Stimulated activated CD4-positive, alpha-beta T cell treated with anti-CD3 and anti-CD28 coated beads, Interleukin-1b, Interleukin-23, amount 100 ng/mL, for 24 hours (primary cell): ENCODE measurements around the gene MFNG.

Experiments used
- DNase-seq, 4 experiments: peaks; one replicate each; pipeline ENCODE4 v3.0.0-alpha.2; 2020; ENCODE audit warnings: low read depth in 4 of 4, low spot score in 1 of 4

The MFNG gene

DNA sequence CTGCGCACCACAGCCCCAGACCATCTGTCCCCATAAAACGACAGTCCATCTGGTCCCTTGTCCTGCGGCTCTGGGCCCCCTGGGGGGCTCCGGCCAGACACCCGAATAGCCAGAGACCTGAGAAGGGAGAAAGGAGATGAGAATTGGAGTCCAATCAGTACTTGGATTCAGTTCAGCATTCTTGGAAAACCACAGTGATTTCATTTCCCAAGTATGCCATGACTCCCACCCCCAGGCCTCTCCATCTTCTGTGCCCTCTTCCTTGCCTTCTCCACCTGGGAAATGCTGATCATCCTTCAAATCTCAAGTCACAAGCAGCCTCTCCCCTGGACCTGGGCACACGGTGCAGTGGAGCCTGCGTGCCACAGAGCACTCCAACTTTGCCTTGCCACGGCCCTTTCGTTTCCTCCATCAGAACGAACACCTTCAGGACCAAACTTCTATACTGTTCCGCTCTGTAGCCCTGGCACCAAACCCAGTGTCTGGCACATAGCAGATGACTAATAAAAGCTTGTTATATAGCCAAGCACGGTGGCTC, 10.9 kb upstream of the MFNG start:
- no peak for DNase-seq

DNA sequence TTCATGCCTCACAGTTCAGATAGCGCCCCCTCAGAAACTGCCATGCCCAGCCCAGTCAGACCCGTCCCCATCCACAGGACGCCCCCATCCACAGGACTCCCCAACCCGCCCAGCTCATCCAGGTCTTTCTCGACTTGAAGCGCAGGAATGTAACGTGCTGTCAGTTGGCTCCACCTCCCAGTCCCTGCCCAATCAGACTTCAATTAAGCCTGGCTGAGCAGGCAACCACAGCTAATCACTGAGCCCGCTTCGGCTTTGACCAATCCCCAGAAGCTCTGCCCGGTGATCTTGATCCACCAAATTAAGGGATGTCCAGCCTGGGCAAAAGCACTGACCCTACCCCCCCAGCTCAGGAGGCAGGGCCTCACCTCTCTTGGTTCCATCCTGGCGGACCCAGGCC, 10.5 kb upstream of the MFNG start:
- DNase-seq: no peak

DNA sequence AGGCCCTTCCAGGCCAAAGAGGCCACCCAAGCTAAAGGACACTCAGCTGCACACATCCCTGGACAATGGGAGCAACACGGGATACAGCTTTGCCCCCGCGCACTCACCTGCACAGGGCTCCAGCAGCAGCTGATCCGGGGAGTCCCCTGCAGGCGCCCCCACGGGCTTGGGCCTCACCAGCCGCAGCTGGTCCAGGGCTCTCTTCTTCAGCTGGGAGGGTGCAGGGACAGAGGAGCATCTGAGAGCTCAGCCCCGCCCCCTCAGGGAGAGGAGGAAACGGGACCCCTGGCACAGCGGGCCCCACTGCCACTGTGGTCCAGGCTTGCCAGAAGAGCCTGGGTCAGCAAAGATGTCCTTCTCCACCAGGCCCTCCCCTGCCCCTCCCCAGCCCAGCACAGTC, 7.8 kb upstream of the MFNG start:
- no peak for DNase-seq

DNA sequence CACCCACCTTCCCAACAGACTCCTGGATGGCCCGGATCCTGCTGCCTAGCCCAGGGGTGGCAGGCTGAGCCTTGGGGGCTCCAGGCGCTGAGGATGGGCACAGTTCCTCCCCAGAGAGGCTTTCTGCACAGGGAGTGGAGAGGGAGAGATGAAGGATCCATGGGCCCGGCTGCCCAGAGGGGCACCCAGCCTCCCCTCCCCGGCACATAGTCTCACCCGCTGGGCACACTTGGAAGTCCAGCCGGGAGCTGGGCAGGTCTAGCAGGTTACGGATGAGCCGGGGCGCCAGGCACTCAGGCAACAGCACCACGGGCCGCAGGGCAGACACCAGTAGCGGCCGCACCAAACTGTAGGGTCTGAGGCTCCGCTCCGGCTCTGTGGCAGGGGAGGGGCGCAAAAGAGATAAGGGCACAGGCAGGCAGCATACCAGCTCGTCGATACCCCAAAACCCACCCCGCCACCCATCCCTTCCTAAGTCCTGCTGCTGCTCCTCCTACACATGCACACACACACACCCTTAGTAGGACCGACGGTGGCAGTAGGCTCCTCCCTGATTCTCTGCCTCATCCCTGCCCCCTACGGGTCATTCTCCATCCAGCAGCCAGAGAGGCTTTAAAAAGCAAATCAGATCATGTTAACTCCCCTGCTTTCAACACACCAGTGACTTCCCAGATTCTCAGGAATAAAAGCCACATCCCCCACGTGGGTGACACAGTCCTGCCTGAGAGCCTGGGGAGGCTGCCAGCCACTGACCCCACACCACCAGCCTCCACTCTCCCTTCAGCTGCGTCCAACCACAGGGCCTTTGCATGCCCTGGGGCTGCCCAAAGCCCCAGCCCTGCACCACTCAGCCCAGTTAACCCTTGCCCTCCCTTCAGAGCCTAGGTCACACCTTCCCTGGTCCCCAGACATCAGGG, 6.5 kb upstream of the MFNG start:
- DNase-seq: peak in 2 of 4 experiments; percentile 23 to 46

DNA sequence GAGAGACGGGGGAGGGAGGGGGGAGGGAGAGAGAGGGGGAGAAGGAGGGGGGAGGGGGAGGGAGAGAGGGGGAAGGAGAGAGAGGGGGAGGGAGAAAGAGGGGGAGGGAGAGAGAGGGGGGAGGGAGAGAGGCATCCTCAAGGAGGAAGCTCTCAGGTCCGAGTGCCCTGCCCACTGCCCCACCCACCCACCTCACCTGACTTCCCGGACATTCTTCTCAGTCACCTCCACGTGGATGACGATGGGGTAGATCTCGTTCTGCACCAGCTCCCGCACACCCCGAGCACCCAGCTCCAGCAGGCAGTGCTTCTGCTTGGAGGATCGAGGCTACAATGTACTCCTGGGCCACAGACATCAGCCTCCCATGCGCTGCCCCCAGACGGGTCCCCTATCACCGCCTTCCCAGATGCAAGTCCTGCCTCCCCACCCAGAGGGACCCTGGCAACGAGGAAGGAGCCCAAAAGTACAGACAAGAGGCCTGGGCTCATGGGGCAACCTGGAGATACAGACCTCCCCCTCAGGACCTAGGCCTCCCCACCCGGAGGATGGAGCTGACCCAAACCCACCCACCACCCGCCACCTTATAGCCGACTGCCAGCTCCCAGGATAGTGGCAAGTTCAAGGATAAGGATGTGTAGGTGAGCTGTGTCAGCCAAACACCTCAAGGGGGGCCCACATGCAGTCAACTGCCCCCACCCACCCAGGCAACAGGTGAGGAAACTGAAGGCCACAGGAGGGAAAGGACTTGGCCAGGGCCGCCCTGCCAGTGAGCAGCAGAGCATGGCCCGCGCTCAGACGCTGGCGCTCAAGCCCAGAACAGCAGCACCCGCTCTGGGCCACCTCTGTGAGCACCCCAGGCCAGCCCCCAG, 5.6 kb upstream of the MFNG start:
- DNase-seq: no peak

DNA sequence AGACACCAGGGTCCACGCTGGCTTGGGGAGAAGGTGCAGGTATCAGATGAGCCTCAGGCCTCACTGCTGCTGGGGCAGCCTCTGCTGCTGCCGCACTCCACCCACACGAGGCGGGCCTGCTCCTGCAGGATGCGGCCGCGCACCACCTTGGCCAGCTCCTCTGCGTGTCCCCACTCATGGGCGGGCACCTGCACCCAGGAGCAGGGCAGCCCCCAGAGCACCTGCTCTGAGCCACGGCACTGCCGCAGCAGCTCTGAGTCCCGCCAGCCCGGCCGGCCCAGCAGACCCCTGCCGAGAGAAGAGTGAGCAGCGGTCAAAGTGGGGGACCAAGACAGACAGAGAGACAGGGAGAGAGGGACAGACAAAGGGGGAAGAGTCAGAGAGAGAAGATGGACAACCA, 4.9 kb upstream of the MFNG start:
- no peak for DNase-seq

DNA sequence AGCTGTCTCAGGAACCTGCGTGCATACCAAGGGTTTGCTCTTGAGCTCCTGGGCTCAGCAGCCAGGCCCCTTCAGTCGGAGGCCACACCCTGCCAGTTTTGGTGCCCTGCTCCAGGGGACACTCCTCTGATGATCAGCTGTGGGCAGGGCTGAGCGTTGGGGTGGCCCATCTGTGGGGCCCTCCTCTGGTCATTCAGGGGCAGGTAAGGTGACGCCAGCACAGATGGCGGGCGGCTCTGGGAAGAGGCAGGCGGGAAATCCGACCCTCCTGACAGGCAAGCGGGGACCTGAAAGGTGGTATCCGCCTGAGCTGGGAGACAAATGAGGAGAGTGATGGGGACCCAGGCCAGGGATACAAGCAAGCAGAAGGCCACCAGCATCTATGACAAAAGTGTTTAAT, 3.8 kb upstream of the MFNG start:
- no peak for DNase-seq

DNA sequence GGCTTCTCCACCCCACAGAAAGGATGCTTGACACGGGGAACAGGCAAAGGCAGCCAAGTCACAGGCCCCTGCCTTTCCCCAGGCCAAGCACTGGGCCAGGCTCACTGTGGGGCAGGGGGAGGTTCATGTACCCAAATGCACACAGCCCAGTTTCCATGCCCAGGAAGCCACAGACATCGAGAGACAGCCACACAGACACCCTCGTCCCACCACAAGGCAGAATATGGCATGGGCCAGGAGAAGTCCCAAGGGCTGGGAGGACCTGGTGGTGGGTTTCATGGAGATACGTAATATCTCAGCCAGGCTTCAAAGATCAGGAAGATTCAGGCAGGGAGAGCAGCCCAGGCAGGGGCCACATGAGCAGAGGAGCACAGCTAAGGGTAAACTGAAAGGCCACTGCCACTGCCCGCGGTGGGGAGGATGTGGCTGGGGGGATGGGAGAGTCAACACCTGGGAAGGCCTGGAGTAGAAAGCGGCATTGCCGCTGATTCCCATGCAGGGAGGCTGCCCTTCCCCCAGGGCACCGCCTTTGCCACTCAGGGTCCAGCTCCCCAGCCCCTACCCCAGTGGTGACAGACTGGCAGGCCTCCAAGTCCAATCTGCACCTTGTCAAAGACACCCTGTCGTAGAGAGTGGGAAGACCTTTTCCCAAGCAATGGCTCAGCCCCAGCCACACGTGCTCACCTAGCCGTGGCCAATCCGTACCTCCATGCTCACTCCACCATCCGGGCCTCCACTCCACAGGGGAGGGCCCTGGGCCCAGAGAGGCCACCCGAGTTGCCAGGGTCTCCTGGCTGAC, 2.4 kb upstream of the MFNG start:
- no peak for DNase-seq

DNA sequence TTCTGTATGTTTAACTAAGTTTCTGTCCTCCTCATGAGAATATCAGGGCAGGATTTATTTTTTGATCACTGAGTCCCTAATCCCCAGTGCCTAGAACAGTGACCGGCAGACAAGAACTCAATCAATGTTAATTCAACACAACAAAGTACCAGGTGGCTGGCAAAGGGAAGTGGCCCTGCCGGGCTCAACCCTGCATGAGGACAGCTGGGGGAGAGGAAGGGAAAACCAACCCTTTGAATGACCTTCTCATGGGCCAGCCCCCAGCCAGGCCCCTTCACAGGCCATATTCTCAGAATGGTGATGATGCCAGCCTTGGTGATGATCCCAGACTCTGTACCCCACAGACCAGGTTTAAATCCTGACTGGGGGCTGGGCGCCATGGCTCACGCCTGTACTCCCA, 1.4 kb upstream of the MFNG start:
- no peak for DNase-seq

DNA sequence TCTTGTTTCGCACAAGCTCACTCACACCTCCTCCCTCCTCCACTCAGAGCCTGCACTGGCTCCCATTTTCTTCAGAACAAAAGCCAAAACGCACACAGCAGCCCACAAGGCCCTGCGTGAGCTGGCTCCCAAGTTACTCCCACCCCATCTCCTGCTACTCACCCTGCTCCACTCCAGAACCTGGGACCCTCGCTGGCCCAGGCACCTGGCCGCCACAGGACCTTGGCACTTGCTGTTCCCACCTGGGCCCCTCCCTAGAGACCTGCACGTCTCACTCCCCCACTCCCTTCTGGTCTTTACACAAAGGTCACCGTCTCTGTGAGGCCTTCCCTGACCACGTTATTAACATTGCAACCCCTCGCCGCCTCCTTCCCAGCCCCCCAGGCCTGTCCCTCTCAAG, 945 bp upstream of the MFNG start:
- no peak for DNase-seq

DNA sequence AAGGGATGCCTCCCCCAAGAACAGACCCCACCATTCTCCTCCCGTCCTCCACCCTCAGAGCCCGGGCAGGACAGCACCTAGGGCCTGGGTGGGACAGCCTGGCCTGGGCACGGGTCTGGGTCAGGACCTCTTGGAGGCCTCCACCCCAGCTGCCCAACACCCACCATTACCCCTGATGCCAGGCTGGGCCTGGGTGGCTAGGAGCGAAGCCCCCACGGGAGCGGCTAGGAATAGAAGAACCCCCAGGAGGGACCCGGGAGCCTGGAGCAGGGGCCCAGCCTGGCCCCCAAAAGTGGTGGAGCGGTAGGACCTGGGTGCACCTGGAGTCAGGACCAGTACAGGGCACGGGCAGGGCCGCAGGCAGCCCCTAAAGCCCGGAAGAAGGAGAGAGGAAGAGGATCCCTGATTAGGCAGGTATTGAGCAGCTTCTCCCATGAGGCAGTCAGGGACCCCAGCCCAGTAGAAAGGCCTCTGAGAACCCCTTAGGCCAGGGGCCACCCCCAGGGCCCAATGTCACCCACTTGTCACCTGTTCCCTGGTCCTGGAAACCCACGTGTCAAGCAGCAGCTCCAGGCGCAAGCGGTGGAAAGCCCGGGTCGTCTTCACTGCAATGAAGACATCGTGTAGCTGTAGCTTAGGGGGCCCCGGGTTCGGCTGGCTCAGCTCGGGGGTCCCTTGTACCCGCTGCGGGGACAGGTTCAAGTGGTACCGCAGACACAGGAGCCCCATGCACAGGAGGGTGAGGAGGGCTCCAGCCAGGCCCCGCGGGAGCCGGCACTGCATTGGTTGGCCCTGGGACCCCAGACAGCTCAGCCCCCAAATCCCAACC, 575 bp downstream of the MFNG start:
- peak in 1 of 4 experiments; percentile 27 for DNase-seq

DNA sequence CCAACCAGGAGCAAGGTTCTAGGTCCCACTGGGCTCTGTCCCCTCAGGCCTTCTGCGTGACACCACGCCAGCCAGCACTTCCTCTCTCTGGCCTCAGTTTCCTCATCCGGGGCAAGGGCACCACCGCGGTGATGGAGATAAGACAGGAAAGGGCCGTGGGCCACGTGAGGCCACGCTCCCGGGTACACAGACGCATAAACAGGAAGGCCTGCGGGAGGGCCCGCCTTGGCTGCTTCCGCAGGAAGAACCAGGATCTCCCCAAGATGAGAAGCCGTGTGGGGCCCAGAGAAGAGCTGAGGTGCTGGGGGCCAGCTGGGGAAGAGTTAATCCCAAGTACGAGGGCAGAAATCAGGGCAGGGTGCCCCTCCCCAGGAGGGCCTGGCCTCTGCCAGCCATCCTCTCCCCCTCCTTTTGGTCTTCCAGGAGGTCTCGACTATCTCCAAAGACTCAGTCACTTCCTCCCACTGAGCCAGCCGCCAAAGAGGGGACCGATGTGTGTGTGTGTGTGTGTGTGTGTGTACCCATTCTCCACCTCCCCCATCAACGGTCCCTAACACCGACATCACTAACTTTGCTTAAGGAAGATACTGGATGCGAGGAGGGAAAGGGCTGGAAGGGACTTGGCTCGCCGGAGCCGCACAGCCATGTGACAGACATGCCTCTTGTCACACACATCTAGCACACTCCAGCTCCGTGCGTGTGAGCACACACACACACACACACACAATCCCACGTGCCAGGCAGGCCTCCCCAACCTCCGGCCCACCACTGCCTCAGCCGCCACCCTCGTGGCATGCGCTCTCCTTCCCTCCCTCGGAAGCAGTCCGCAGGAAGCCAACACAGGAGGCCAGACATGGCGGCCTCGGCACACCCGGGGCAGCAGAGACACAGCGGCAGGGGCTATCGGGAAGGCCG, 1.4 kb downstream of the MFNG start:
- peak; percentile 35 to 83 (median 62) for DNase-seq

DNA sequence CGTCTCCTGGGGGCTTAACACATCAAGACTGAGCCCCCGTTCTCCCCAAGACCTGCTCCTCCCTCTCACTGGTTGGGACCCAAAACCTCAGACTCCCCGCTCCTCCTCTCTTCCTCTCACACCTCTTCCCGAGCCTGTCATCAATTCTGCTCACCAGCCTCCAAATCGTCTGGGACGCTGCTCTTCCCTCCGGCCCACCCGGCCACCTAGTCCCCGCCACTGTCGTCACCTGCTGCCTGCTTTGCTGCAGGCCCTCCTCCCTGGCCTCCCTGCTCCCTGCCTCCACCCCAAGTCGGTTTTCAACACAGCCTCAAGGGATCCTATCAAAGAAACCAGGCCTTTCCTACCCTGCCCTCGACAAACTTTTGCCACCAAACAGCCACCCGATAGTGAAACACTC, 3.1 kb downstream of the MFNG start:
- no peak for DNase-seq

DNA sequence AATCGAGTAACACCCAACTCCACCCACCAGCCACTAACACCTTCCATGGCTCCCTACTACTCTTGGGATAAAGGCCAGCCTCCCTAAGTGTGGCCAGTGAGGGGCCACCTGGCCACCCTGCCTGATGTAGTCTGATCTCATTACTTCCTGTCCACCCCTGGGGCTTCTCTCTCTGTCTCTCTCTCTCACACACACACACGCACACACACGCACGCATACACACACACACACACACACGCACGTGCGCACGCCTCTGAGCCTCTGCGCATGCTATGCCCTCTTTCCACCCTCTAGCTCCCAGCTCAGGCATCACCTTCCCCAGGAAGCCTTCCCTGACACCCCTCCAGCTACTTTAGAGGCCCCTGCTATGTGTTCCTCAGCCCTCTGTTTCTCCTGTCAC, 3.9 kb downstream of the MFNG start:
- DNase-seq: no peak

DNA sequence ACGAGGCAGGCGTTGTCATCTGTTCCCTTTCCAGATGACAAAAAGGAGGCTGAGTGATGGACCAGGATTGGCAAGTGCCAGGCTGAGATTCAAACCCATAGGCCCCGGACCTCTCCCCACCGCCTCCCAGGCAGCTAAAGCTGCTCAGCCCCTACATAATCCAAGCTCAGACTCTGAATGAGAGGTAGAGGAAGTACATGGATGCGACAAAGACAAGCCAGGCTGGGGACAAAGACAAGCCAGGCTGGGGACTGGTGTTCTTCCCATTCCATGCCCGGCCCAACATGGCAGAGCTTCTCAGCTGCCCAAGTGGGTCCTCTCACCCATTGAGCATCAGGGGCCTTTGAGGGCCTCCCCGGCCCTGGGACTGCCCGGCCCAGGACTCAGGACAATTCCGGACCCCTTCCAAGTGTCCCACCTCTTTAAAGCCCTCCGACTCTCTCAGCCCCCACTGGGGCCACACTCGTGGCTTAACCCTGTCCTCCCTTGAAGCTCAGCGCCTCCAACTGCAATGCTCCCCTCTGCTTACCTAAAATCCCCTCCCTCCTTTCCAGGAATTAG, 4.8 kb downstream of the MFNG start:
- no peak for DNase-seq

DNA sequence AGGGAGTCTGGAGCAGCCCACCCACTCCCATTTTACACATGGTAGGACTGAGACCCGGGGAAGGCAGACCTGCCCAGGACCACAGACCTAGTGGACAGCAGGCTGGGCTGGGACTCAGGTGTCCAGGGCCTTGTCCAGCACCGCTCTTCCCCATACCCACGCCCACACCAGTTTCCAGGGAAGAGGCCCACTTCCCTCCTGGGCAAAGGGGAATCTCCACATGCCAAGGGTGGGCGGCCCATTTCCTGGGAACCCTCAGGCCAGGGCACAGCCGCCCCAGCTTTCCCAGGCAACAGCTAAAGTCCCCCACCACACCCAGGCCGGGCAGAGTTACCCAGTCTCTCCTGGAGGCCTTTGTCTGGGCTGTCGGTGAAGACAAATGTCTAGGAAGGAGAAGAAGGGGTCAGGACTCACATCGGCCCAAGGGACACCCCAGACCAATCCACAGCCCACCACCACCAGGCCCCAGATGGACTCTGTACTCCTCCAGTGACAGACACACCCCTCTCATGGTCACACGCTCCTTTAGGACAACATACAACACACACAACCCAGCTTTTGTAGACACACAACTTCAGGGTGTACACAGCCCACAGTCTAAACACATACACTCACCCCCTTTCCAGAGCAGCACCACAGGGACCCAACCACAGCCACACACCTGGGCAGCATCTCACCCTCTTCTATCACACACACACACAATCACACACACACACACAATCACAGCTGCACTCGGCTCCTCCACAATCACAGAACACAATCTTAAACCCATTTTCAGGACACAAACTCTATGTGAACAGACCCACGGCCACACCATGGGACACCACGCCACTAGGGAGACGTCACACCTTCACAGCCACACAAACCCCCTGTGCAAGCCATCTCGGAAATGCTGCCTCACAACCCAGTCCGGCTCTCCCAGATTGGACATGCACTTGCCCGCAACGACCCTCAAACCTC, 5.5 kb downstream of the MFNG start:
- no peak for DNase-seq

DNA sequence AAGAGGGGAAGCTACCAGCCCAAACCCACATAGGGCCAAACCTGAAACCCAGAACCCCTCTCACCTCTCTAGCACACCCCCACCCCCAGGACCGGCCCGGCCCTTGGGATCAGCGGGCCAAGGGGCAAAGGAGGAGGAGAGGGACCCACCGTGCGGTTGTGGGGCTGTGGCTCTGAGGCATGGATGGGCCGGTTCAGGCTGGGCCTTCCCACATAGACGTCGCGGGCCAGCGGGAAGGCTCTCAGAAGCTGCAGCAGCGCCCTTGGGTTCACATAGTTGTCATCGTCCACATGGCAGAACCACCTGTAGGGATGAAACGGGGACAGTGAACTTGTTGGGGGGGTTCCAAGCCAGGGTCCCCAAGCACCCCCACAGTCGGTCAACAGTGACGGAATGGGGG, 7.0 kb downstream of the MFNG start:
- no peak for DNase-seq
